IPS DF 4.7 (cell line): ENCODE data around the gene ASPHD1.
"Not testable (repeated sequence)": the region's sequence is repeated elsewhere in the genome, so short reads cannot be mapped to it uniquely, and the experiment has no call there.

ENCODE experiments used
- DNase-seq: peaks from one replicate; pipeline ENCODE4 v3.0.0-alpha.2; 2013; ENCODE audit warnings: low spot score; ENCODE audit errors: extremely low read depth

The ASPHD1 gene

GRCh38 chr16:29900102-29900887, at the start of gene ASPHD1:
ASPHD1 (plus strand) TSS chr16:29900488; CDS start chr16:29900972, 484 bp downstream.
- no peak for DNase-seq

- DNase-seq: no peak
Observed at GRCh38 chr16:29850998-29851397, 49.3 kb upstream of the ASPHD1 start.

- DNase-seq: no peak
Observed at GRCh38 chr16:29852654-29853053, 47.6 kb upstream of the ASPHD1 start.

- DNase-seq: no peak
Observed at GRCh38 chr16:29854520-29855100, 45.7 kb upstream of the ASPHD1 start.

GRCh38 chr16:29857133-29857760, 43.0 kb upstream of the ASPHD1 start:
- DNase-seq: no peak

GRCh38 chr16:29858149-29858849, 42.0 kb upstream of the ASPHD1 start:
- no peak for DNase-seq

GRCh38 chr16:29858974-29859373, 41.3 kb upstream of the ASPHD1 start:
- DNase-seq: no peak

- no peak for DNase-seq
Observed at GRCh38 chr16:29860218-29860617, 40.1 kb upstream of the ASPHD1 start.

GRCh38 chr16:29862383-29862883, 37.9 kb upstream of the ASPHD1 start:
- no peak for DNase-seq

- peak; percentile 91 for DNase-seq
Observed at GRCh38 chr16:29862884-29863668, 37.2 kb upstream of the ASPHD1 start, which contains the start of gene CDIPT. CDIPT (minus strand) TSS chr16:29863226; CDS start chr16:29862857, 369 bp downstream.

GRCh38 chr16:29863669-29863984, 36.7 kb upstream of the ASPHD1 start:
- no peak for DNase-seq

GRCh38 chr16:29864205-29864604, 36.1 kb upstream of the ASPHD1 start:
- no peak for DNase-seq

GRCh38 chr16:29868396-29869009, 31.8 kb upstream of the ASPHD1 start:
- DNase-seq: no peak

GRCh38 chr16:29869067-29869466, 31.2 kb upstream of the ASPHD1 start:
- not testable (repeated sequence) for DNase-seq

- DNase-seq: no peak
Observed at GRCh38 chr16:29871822-29872546, 28.3 kb upstream of the ASPHD1 start.

GRCh38 chr16:29873319-29873718, 27.0 kb upstream of the ASPHD1 start:
- DNase-seq: no peak

GRCh38 chr16:29875206-29875605, 25.1 kb upstream of the ASPHD1 start:
- no peak for DNase-seq

GRCh38 chr16:29876217-29876593, 24.1 kb upstream of the ASPHD1 start:
- DNase-seq: no peak

GRCh38 chr16:29876594-29877249, 23.6 kb upstream of the ASPHD1 start:
- no peak for DNase-seq
